ENCODE measurements around the gene SNTG2.

GRCh38 chr2:1132328-1132969 lies 181.8 kb downstream of the SNTG2 start:
- TF ChIP-seq CTCF (IDR thresholded peaks at IDR 0.05) (no peak), POLR2A (IDR thresholded peaks at IDR 0.05) (no peak), EP300 (IDR thresholded peaks at IDR 0.05) (no peak)

Data from tibial nerve (tissue), 4 donors.